ENCODE measurements around the gene ASB1.

The ASB1 gene

DNA sequence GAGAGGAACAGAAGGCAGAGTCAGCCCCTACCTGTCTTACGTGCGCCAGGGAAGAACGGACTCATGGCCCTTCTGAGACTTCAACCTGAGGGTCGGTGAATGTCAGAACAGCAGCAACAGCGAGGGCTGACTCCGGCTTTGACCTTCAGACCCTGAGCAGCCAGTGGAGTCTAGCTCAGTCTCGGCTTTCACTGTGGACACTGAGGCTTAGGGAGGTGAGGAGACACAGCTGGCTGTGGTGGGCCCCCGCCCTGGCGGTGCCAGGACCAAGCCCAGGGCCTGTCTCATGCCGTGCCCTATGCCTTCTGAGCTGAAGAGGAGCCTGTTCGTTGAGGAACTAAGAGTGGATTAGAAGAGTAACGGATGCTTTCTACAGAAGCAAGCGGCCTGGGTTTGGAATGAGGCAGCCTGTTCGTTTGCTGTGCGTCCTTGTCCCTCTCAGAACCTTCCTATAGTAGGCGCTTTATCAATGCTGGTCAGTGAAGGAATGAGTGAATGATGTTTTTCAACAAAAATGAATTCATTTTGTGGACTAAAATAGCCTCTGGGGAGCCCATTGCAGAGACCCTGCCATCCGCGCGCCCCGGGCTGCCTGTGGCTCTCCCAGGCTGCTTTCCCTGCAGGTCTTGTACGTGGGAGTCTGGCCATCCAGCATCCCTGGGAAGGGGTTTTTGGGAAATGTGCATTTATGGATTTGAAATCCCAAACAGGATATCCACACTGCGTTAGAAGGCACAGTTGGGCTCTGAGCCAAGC lies 38.9 kb downstream of the ASB1 start:
- DNase-seq = no peak
- H3K4me3 ChIP-seq (ENCODE audit: low read depth, low read length) = no peak overlapping the region
- no peaks in the 10 kb centered on the region for H3K36me3 ChIP-seq
- peaks cover 4% of the 10 kb centered on the region for H3K27me3 ChIP-seq
- H3K4me1 ChIP-seq = no peaks in the 10 kb centered on the region
- H3K9me3 ChIP-seq = no peaks in the 10 kb centered on the region
- TF ChIP-seq, protein P1, sequence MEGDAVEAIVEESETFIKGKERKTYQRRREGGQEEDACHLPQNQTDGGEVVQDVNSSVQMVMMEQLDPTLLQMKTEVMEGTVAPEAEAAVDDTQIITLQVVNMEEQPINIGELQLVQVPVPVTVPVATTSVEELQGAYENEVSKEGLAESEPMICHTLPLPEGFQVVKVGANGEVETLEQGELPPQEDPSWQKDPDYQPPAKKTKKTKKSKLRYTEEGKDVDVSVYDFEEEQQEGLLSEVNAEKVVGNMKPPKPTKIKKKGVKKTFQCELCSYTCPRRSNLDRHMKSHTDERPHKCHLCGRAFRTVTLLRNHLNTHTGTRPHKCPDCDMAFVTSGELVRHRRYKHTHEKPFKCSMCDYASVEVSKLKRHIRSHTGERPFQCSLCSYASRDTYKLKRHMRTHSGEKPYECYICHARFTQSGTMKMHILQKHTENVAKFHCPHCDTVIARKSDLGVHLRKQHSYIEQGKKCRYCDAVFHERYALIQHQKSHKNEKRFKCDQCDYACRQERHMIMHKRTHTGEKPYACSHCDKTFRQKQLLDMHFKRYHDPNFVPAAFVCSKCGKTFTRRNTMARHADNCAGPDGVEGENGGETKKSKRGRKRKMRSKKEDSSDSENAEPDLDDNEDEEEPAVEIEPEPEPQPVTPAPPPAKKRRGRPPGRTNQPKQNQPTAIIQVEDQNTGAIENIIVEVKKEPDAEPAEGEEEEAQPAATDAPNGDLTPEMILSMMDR (IDR thresholded peaks at IDR 0.05; ENCODE audit: low read depth, low read length) = no peak

DNA sequence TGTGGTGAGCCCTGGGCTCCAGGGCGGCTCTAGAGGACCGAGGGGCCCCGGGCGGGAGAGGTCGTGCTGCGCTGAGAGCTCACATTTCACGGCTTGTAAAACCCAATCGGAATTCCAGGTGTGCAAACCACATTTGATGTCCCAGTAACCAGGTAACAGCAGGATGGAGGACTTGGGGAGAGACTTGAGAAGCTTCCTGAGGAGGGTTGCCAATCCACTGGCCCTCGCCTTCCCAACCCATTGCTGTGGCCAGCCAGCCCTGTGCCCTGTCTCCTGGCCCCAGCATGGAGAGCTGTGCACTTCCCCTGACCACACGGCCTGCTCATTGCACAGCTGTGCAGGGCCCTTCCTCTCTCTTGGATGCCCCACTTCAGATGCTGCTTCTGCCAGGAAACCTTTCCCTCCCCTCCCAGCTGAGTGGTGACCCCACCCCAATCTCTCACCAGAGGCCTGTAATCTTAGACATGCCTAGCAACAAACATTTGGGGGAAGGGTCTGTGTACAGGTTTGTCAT lies 39.6 kb downstream of the ASB1 start:
- Histone ChIP-seq H3K4me3 (ENCODE audit: low read depth, low read length) (no peak overlapping the region), H3K9me3 (no peaks in the 10 kb centered on the region), H3K36me3 (no peaks in the 10 kb centered on the region), H3K4me1 (no peaks in the 10 kb centered on the region), H3K27me3 (peaks cover 4% of the 10 kb centered on the region)
- TF ChIP-seq, protein P1 (IDR thresholded peaks at IDR 0.05; ENCODE audit: low read depth, low read length) = no peak
- DNase-seq = no peak

DNA sequence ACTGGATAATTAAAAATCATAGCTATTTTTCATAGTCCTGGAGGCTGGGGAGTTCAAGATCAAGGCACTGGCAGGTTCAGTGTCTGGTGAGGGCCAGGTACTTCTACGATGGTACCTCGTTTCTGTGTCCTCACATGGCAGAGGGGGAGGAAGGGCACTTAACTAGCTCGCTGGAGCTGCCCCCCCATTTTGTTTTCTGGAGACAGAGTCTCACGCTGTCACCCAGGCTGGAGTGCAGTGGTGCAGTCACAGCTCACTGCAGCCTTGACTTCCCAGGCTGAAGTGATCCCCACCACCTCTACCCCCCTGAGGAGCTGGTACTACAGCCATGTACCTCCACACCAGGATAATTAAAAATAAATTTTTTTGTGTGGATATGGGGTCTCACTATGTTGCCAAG lies 40.3 kb downstream of the ASB1 start:
- no peaks in the 10 kb centered on the region for H3K4me1 ChIP-seq
- no peaks in the 10 kb centered on the region for H3K36me3 ChIP-seq
- no peak for DNase-seq
- TF ChIP-seq, protein P1 (IDR thresholded peaks at IDR 0.05; ENCODE audit: low read depth, low read length) = no peak
- H3K4me3 ChIP-seq (ENCODE audit: low read depth, low read length) = no peak overlapping the region
- no peaks in the 10 kb centered on the region for H3K9me3 ChIP-seq
- H3K27me3 ChIP-seq = peaks cover 4% of the 10 kb centered on the region

DNA sequence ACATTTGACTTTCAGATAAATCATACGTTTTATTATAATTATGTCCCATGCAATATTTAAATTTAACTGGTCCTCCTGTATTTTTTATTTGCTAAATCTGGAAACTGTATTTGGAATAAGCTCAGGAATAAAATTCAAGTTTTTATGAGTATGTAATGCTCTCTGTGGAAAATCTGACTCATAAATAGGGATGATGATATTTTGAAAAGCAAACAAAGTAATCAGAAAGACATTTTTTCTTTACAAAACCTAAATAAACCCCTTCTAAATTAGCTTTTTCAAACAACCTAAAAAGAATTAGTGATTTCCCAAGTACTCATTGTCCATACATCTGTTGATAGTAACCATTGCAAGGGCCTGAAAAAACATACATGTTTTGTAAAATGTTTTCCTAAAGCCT lies 41.1 kb downstream of the ASB1 start:
- Histone ChIP-seq H3K36me3 (no peaks in the 10 kb centered on the region), H3K27me3 (peaks cover 4% of the 10 kb centered on the region), H3K4me3 (ENCODE audit: low read depth, low read length) (no peak overlapping the region), H3K9me3 (no peaks in the 10 kb centered on the region), H3K4me1 (no peaks in the 10 kb centered on the region)
- TF ChIP-seq, protein P1 (IDR thresholded peaks at IDR 0.05; ENCODE audit: low read depth, low read length) = no peak
- DNase-seq = no peak

- Histone ChIP-seq H3K36me3 (no peaks in the 10 kb centered on the region), H3K9me3 (no peaks in the 10 kb centered on the region), H3K4me1 (no peaks in the 10 kb centered on the region), H3K4me3 (ENCODE audit: low read depth, low read length) (no peak overlapping the region), H3K27me3 (peaks cover 4% of the 10 kb centered on the region)
- TF ChIP-seq, protein P1 (IDR thresholded peaks at IDR 0.05; ENCODE audit: low read depth, low read length) = no peak
- no peak for DNase-seq
Observed at GRCh38 chr2:238469155-238469554, 42.4 kb downstream of the ASB1 start.

DNA sequence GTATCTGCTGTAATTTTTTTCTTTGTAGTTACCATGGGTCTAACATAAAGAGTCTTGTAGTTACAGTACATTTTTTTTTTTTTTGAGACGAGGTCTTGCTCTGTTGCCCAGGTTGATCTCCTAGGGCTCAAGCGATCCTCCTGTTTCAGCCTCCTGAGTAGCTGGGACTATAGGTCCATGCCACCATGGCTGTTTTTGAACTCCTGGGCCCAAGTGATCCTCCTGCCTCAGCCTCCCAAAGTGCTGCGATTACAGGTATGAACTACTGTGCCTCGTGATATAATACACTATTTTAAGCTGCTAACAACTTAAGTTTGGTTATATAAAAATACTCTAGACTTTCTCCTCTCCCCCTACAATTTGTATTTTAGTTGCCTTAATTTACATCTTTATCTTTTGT lies 46.3 kb downstream of the ASB1 start:
- peaks cover 4% of the 10 kb centered on the region for H3K27me3 ChIP-seq
- H3K4me3 ChIP-seq (ENCODE audit: low read depth, low read length) = no peak overlapping the region
- H3K36me3 ChIP-seq = no peaks in the 10 kb centered on the region
- TF ChIP-seq, protein P1 (IDR thresholded peaks at IDR 0.05; ENCODE audit: low read depth, low read length) = no peak
- no peak for DNase-seq
- H3K4me1 ChIP-seq = no peaks in the 10 kb centered on the region
- H3K9me3 ChIP-seq = no peaks in the 10 kb centered on the region

Data from BE2C (cell line).